ENCODE data around the gene B4GALNT1. TPM values are rescaled to one million over a fixed set of nuclear protein-coding genes. Genes with fewer than 3 reads are reported as not detected.
"Not testable (repeated sequence)": the region's sequence is repeated elsewhere in the genome, so short reads cannot be mapped to it uniquely, and the experiment has no call there.

Gene B4GALNT1
- total and polyA plus RNA-seq, 2 donors (not counting 1 experiment from before 2014, with no cell fraction given) = 1.3 to 2.3 TPM

DNA sequence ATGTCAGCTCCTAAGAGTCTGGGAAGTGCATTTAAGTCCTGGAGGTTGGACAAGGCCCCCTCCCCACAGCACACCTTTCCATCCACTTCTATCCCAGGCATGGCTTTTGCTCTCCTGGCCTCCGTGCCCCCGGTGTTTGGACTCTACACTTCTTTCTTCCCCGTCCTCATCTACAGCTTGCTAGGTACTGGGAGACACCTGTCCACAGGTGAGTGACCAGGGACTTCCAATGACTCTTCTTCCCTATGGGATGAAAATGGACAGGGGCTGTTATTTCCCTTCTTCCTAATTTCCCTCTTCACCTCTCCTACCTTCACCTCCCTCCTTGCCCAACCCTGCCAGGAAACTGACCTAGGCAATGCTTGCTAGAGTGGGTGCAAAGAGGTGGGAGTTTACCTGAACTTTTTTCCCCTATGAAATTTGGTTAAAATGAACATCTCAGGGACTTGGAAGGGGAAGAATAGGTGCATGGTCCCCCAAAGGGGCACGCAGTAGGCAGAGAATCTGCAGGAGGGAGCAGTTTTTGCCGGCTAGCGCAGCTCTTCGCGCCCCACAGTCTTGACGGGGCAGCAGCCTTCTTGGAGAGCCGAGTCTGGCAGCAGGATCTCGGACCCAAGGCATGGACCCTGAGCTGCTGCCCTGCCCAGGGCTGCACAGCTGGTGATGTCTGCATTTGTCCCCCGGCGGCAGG lies 12.6 kb downstream of the B4GALNT1 start:
- no peak for DNase-seq (ENCODE audit: low read depth in 2 of 2)
- Histone ChIP-seq H3K4me2 (ENCODE audit: extremely low read depth, insufficient read depth, low read length) (no peak overlapping the region), H3K9ac (ENCODE audit: insufficient read depth, low read length) (no peak overlapping the region), H3K79me2 (ENCODE audit: control insufficient read depth, insufficient read depth, low read length) (no peaks in the 10 kb centered on the region), H4K20me1 (ENCODE audit: control insufficient read depth, extremely low read depth, insufficient read depth, low read length) (no peaks in the 10 kb centered on the region), H3K27me3 (ENCODE audit: control insufficient read depth, insufficient read depth, low read length) (peaks cover 31% of the 10 kb centered on the region), H3K4me3 (replicated peaks in 1 of 4; ENCODE audit: control extremely low read depth in 1 of 4, insufficient read depth in 1 of 4, low read depth in 3 of 4, low read length in 4 of 4) (no peak overlapping the region), H2AFZ (ENCODE audit: low read length) (no peak overlapping the region), H3K27ac (ENCODE audit: insufficient read depth, low read length) (no peak overlapping the region), H3K36me3 (ENCODE audit: control insufficient read depth, insufficient read depth, low read length) (no peaks in the 10 kb centered on the region), H3K4me1 (ENCODE audit: control insufficient read depth, extremely low read depth, insufficient read depth, low read length) (peaks cover 5% of the 10 kb centered on the region), H3K9me3 (ENCODE audit: control insufficient read depth, insufficient read depth, low read depth, low read length) (no peaks in the 10 kb centered on the region)
- TF ChIP-seq, protein P1, sequence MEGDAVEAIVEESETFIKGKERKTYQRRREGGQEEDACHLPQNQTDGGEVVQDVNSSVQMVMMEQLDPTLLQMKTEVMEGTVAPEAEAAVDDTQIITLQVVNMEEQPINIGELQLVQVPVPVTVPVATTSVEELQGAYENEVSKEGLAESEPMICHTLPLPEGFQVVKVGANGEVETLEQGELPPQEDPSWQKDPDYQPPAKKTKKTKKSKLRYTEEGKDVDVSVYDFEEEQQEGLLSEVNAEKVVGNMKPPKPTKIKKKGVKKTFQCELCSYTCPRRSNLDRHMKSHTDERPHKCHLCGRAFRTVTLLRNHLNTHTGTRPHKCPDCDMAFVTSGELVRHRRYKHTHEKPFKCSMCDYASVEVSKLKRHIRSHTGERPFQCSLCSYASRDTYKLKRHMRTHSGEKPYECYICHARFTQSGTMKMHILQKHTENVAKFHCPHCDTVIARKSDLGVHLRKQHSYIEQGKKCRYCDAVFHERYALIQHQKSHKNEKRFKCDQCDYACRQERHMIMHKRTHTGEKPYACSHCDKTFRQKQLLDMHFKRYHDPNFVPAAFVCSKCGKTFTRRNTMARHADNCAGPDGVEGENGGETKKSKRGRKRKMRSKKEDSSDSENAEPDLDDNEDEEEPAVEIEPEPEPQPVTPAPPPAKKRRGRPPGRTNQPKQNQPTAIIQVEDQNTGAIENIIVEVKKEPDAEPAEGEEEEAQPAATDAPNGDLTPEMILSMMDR (conservative IDR thresholded peaks at IDR 0.05 in 1 of 2, IDR thresholded peaks at IDR 0.05 in 1 of 2; ENCODE audit: low read depth in 1 of 2, low read length in 2 of 2) = no peak
- no peak for TF ChIP-seq EZH2 (IDR thresholded peaks at IDR 0.05; ENCODE audit: low read length, missing control alignments)

DNA sequence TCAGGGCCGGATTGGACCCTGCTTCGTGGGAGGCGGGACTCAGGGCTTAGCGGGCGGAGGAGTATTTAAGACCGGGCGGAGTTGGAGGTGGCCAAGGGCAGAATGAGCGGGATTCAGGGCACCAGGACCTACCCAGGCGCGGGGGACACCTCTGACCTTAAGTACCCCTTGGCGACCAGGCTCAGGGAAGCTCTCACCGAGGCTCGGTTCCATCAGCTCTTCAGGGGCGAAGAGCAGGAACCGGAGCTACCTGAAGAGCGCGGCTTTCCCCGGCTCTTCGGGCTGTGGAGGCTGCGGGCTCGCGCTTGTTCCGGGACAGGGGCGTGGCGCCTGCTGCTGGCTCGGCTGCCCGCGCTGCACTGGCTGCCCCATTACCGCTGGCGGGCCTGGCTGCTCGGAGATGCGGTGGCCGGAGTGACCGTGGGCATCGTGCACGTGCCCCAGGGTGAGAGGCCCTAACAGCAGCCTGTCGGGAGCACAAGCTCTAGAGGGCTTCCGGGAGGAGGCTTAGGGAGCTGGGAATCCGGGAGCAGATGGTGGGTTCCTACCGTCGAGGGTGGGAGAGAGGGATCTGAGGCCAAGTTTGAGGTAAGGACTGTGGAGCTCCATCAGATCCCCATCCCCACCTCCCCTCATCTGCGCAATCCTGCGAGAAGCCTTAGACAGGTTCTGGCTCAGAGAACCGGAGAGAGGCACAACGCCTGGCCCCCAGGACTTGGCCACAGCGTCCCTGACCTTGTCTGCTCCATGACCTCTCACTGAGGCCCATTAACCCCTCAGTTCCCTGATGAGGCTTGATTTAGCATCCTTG lies 13.4 kb downstream of the B4GALNT1 start:
- H3K36me3 ChIP-seq (ENCODE audit: control insufficient read depth, insufficient read depth, low read length) = no peaks in the 10 kb centered on the region
- H3K4me1 ChIP-seq (ENCODE audit: control insufficient read depth, extremely low read depth, insufficient read depth, low read length) = peaks cover 5% of the 10 kb centered on the region
- no peak overlapping the region for H3K27ac ChIP-seq (ENCODE audit: insufficient read depth, low read length)
- no peak overlapping the region for H3K4me3 ChIP-seq (replicated peaks in 1 of 4; ENCODE audit: control extremely low read depth in 1 of 4, insufficient read depth in 1 of 4, low read depth in 3 of 4, low read length in 4 of 4)
- H3K79me2 ChIP-seq (ENCODE audit: control insufficient read depth, insufficient read depth, low read length) = no peaks in the 10 kb centered on the region
- DNase-seq (ENCODE audit: low read depth in 2 of 2) = no peak
- no peak overlapping the region for H3K9ac ChIP-seq (ENCODE audit: insufficient read depth, low read length)
- H3K27me3 ChIP-seq (ENCODE audit: control insufficient read depth, insufficient read depth, low read length) = peaks cover 31% of the 10 kb centered on the region
- TF ChIP-seq, protein P1 (conservative IDR thresholded peaks at IDR 0.05 in 1 of 2, IDR thresholded peaks at IDR 0.05 in 1 of 2; ENCODE audit: low read depth in 1 of 2, low read length in 2 of 2) = no peak
- TF ChIP-seq EZH2 (IDR thresholded peaks at IDR 0.05; ENCODE audit: low read length, missing control alignments) = no peak
- no peak overlapping the region for H2AFZ ChIP-seq (ENCODE audit: low read length)
- H3K4me2 ChIP-seq (ENCODE audit: extremely low read depth, insufficient read depth, low read length) = no peak overlapping the region
- no peaks in the 10 kb centered on the region for H3K9me3 ChIP-seq (ENCODE audit: control insufficient read depth, insufficient read depth, low read depth, low read length)
- H4K20me1 ChIP-seq (ENCODE audit: control insufficient read depth, extremely low read depth, insufficient read depth, low read length) = no peaks in the 10 kb centered on the region

DNA sequence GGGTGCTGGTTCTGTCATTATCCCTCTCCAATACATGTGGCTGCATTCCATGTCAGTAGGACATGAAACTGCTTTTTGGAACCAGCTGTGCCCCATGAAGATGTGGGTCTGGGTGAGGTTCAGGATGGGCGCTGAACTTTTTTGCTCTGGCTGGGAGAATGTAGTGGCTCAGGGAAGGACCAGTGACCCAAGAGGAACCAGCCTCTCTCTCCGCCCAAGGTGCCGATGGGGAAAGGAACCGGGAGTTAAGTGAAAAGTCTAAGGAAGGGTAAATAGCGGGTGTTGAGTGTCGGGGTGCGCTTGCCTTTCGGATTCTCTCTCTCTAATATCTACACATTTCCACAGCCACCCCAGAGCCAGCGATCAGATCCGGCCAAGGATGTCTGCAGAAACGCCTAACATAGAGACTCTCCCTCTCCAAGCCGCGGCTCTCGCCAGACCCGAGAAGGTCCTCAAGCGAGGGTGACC lies 14.0 kb downstream of the B4GALNT1 start:
- H3K36me3 ChIP-seq (ENCODE audit: control insufficient read depth, insufficient read depth, low read length) = no peaks in the 10 kb centered on the region
- DNase-seq (ENCODE audit: low read depth in 2 of 2) = no peak
- peaks cover 5% of the 10 kb centered on the region for H3K4me1 ChIP-seq (ENCODE audit: control insufficient read depth, extremely low read depth, insufficient read depth, low read length)
- TF ChIP-seq EZH2 (IDR thresholded peaks at IDR 0.05; ENCODE audit: low read length, missing control alignments) = no peak
- TF ChIP-seq, protein P1 (conservative IDR thresholded peaks at IDR 0.05 in 1 of 2, IDR thresholded peaks at IDR 0.05 in 1 of 2; ENCODE audit: low read depth in 1 of 2, low read length in 2 of 2) = no peak
- no peak overlapping the region for H2AFZ ChIP-seq (ENCODE audit: low read length)
- H3K4me2 ChIP-seq (ENCODE audit: extremely low read depth, insufficient read depth, low read length) = no peak overlapping the region
- no peak overlapping the region for H3K9ac ChIP-seq (ENCODE audit: insufficient read depth, low read length)
- H3K27ac ChIP-seq (ENCODE audit: insufficient read depth, low read length) = no peak overlapping the region
- no peaks in the 10 kb centered on the region for H3K79me2 ChIP-seq (ENCODE audit: control insufficient read depth, insufficient read depth, low read length)
- no peaks in the 10 kb centered on the region for H4K20me1 ChIP-seq (ENCODE audit: control insufficient read depth, extremely low read depth, insufficient read depth, low read length)
- H3K9me3 ChIP-seq (ENCODE audit: control insufficient read depth, insufficient read depth, low read depth, low read length) = no peaks in the 10 kb centered on the region
- H3K27me3 ChIP-seq (ENCODE audit: control insufficient read depth, insufficient read depth, low read length) = peaks cover 30% of the 10 kb centered on the region
- H3K4me3 ChIP-seq (replicated peaks in 1 of 4; ENCODE audit: control extremely low read depth in 1 of 4, insufficient read depth in 1 of 4, low read depth in 3 of 4, low read length in 4 of 4) = no peak overlapping the region

DNA sequence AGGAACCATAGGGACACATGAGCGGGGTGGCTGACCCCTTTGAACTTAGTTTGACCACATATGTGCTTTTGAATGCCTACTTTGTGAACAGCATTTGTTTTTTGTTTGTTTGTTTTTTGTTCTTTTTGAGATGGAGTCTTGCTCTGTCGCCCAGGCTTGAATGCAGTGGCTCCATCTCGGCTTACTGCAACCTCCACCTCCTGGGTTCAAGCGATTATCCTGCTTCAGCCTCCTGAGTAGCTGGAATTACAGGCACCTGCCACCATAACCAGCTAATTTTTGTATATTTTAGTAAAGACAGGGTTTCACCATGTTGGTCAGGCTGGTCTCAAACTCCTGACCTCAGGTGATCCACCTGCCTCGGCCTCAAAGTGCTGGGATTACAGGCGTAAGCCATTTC lies 14.6 kb downstream of the B4GALNT1 start:
- H2AFZ ChIP-seq (ENCODE audit: low read length); H3K4me2 ChIP-seq (ENCODE audit: extremely low read depth, insufficient read depth, low read length); H3K4me3 ChIP-seq (replicated peaks in 1 of 4; ENCODE audit: control extremely low read depth in 1 of 4, insufficient read depth in 1 of 4, low read depth in 3 of 4, low read length in 4 of 4); H4K20me1 ChIP-seq (ENCODE audit: control insufficient read depth, extremely low read depth, insufficient read depth, low read length); DNase-seq (ENCODE audit: low read depth in 2 of 2); H3K4me1 ChIP-seq (ENCODE audit: control insufficient read depth, extremely low read depth, insufficient read depth, low read length); H3K36me3 ChIP-seq (ENCODE audit: control insufficient read depth, insufficient read depth, low read length); H3K9ac ChIP-seq (ENCODE audit: insufficient read depth, low read length); H3K79me2 ChIP-seq (ENCODE audit: control insufficient read depth, insufficient read depth, low read length); H3K27ac ChIP-seq (ENCODE audit: insufficient read depth, low read length); H3K9me3 ChIP-seq (ENCODE audit: control insufficient read depth, insufficient read depth, low read depth, low read length): not testable (repeated sequence)
- H3K27me3 ChIP-seq (ENCODE audit: control insufficient read depth, insufficient read depth, low read length) = peaks cover 30% of the 10 kb centered on the region

All from fibroblast of lung (primary cell).